IMR-90 (cell line): ENCODE results near the gene LRRTM4. TPM values are rescaled to one million over a fixed set of nuclear protein-coding genes. Genes with fewer than 3 reads are reported as not detected.

ENCODE experiments used
- ATAC-seq: fragments of 200-7000 bp; cut with Tn5 transposase; 2 replicates; pipeline ENCODE4 v1.9.1; 2020; ENCODE audit warnings: low read depth, mild to moderate bottlenecking, moderate library complexity
- BruUV-seq: library from RNA; stranded (reverse); fragments of 400-500 nt; replicated peaks from 2 replicates; lab custom pipeline; 2021; lab: Mats Ljungman, UMichigan
- CTCF ChIA-PET: fragments of 300-600 bp; formaldehyde crosslinking; extraction: SDS; loops from one replicate; lab custom pipeline; 2021; ENCODE audit warnings: antibody characterized with exemption; lab: Yijun Ruan, JAX
- POLR2A ChIA-PET: fragments of 300-600 bp; sonication (Branson Sonifier 250); formaldehyde crosslinking; loops from one replicate; lab custom pipeline; 2022; ENCODE audit warnings: antibody characterized with exemption; ENCODE audit not compliant: unreplicated experiment; lab: Charles Lee
- DNase-seq: peaks from one replicate; pipeline ENCODE4 v3.0.0; 2013
- H2AFZ ChIP-seq: replicated peaks from 2 replicates; pipeline ENCODE3; 2013; ENCODE audit warnings: low read length, mild to moderate bottlenecking; ENCODE audit not compliant: poor library complexity
- H2AK5ac ChIP-seq: 2 replicates; pipeline ENCODE4 v1.6.1; 2013; ENCODE audit warnings: low read depth, low read length, inconsistent platforms
- H2AK9ac ChIP-seq: replicated peaks from 2 replicates; pipeline ENCODE3; 2013; ENCODE audit warnings: mild to moderate bottlenecking, low read depth, low read length, moderate library complexity; ENCODE audit not compliant: poor library complexity
- H2BK120ac ChIP-seq: 2 replicates; pipeline ENCODE4 v1.6.1; 2013; ENCODE audit warnings: low read depth, low read length, inconsistent platforms
- H2BK15ac ChIP-seq: 3 replicates; pipeline ENCODE4 v1.6.1; 2013; ENCODE audit warnings: low read depth, low read length, inconsistent platforms
- H2BK20ac ChIP-seq: 2 replicates; pipeline ENCODE4 v1.6.1; 2013; ENCODE audit warnings: low read depth, mild to moderate bottlenecking, inconsistent platforms, low read length, moderate library complexity
- H2BK5ac ChIP-seq: 2 replicates; pipeline ENCODE4 v1.6.1; 2013; ENCODE audit warnings: mild to moderate bottlenecking, low read depth, low read length, inconsistent platforms; ENCODE audit not compliant: poor library complexity, severe bottlenecking
- H3K14ac ChIP-seq: replicated peaks from 2 replicates; pipeline ENCODE4 v1.6.1; 2013; ENCODE audit warnings: low read depth, low read length, inconsistent platforms
- H3K18ac ChIP-seq: 2 replicates; pipeline ENCODE4 v1.6.1; 2013; ENCODE audit warnings: low read depth, low read length, control low read depth
- H3K23ac ChIP-seq: 2 replicates; pipeline ENCODE4 v1.6.1; 2013; ENCODE audit warnings: low read depth, low read length, inconsistent platforms
- H3K27ac ChIP-seq: 2 replicates; pipeline ENCODE4 v1.5.1; 2013; ENCODE audit warnings: mild to moderate bottlenecking, control low read depth, low read length; ENCODE audit not compliant: insufficient read depth
- H3K27me3 ChIP-seq: 2 replicates; pipeline ENCODE4 v1.6.1; 2013; ENCODE audit warnings: low read length; ENCODE audit not compliant: control insufficient read depth, insufficient read depth
- H3K36me3 ChIP-seq: 2 replicates; pipeline ENCODE4 v1.6.1; 2013; ENCODE audit warnings: low read length, mixed read lengths; ENCODE audit not compliant: control insufficient read depth, insufficient read depth
- H3K4ac ChIP-seq: 2 replicates; pipeline ENCODE4 v1.6.1; 2013; ENCODE audit warnings: low read depth, low read length, inconsistent platforms
- H3K4me1 ChIP-seq: 2 replicates; pipeline ENCODE4 v1.6.1; 2013; ENCODE audit warnings: low read length, mixed read lengths; ENCODE audit not compliant: control insufficient read depth, insufficient read depth
- H3K4me2 ChIP-seq: 2 replicates; pipeline ENCODE4 v1.6.1; 2013; ENCODE audit warnings: low read depth, mild to moderate bottlenecking, control low read depth, low read length, moderate library complexity
- H3K4me3 ChIP-seq: 2 replicates; pipeline ENCODE4 v1.5.1; 2013; ENCODE audit warnings: low read depth, mild to moderate bottlenecking, control low read depth, low read length, moderate library complexity; ENCODE audit not compliant: insufficient read depth
- H3K56ac ChIP-seq: 2 replicates; pipeline ENCODE4 v1.6.1; 2013; ENCODE audit warnings: low read length, inconsistent platforms; ENCODE audit not compliant: insufficient read depth; ENCODE audit errors: extremely low read depth
- H3K79me1 ChIP-seq, 2 experiments: 2 replicates each; pipeline ENCODE4 v1.6.1; 2013; ENCODE audit warnings: low read length in 2 of 2, inconsistent platforms in 1 of 2, low read depth in 1 of 2
- H3K9ac ChIP-seq: 2 replicates; pipeline ENCODE4 v1.6.1; 2013; ENCODE audit warnings: low read depth, low read length, control low read depth
- H3K9me1 ChIP-seq: 2 replicates; pipeline ENCODE4 v1.6.1; 2013; ENCODE audit warnings: low read length, inconsistent platforms; ENCODE audit not compliant: insufficient read depth
- H3K9me3 ChIP-seq: 2 replicates; pipeline ENCODE4 v1.6.1; 2013; ENCODE audit warnings: low read length; ENCODE audit not compliant: control insufficient read depth, insufficient read depth
- H4K20me1 ChIP-seq: 2 replicates; pipeline ENCODE4 v1.6.1; 2013; ENCODE audit warnings: low read length, inconsistent platforms; ENCODE audit not compliant: insufficient read depth
- H4K5ac ChIP-seq: 2 replicates; pipeline ENCODE4 v1.6.1; 2013; ENCODE audit warnings: mild to moderate bottlenecking, low read depth, low read length, control low read depth
- H4K8ac ChIP-seq, 2 experiments: 2 replicates each; pipeline ENCODE4 v1.6.1; 2013; ENCODE audit warnings: low read depth in 2 of 2, low read length in 2 of 2, control low read depth in 1 of 2, inconsistent platforms in 1 of 2
- H4K91ac ChIP-seq: 2 replicates; pipeline ENCODE4 v1.6.1; 2013; ENCODE audit warnings: low read depth, low read length, inconsistent platforms; ENCODE audit not compliant: insufficient read depth
- CEBPB ChIP-seq: IDR thresholded peaks from 2 replicates; pipeline ENCODE4 v1.6.1; 2012; ENCODE audit warnings: low read depth, low read length, improper control_type of control experiment
- NFE2L2 ChIP-seq: fragments of 150-350 bp; IDR thresholded peaks from 2 replicates; pipeline ENCODE4 v1.6.1; 2016; ENCODE audit warnings: low read depth, mild to moderate bottlenecking, low read length
- WGBS, 2 experiments: methylation state at CpG; one replicate each; pipeline versions ENCODE4 v1.1.5 to v1.1.7; 2013; ENCODE audit warnings: missing lambda C conversion rate in 2 of 2; ENCODE audit not compliant: insufficient read length in 1 of 2; ENCODE audit errors: extremely low coverage in 2 of 2; 5-methylcytosine and 5-hydroxymethylcytosine counted together
- dilution Hi-C: fragments of 300-500 bp; cut with HindIII; formaldehyde crosslinking; loops from one replicate; pipeline ENCODE4 v1.14.3; 2018; ENCODE audit warnings: low sequenced_read_pairs; ENCODE audit not compliant: unreplicated experiment
- in situ Hi-C: fragments of 300-500 bp; cut with MboI; formaldehyde crosslinking; loops from 3 replicates; pipeline ENCODE4 v1.14.3; 2019; ENCODE audit warnings: low sequenced_read_pairs, inconsistent platforms, mixed read lengths
- intact Hi-C: fragments of 100-400 bp; cut with micrococcal nuclease; formaldehyde crosslinking; loops from 2 replicates; pipeline ENCODE4 v1.10.0; 2022
- polyA plus RNA-seq, 3 experiments: library from polyadenylated mRNA; depleted of rRNA; stranded (reverse); fragments of >200 nt; gene quantifications; 2 replicates each; pipeline ENCODE4 v1.2.3, GENCODE V29; 2012; ENCODE audit warnings: low replicate concordance in 1 of 3
- total RNA-seq: library from RNA; depleted of rRNA; stranded (reverse); fragments of >200 nt; gene quantifications from 2 replicates; pipeline ENCODE4 v1.2.3, GENCODE V29; 2012

LRRTM4 gene
- total and polyA plus RNA-seq, 2 of the 4 experiments (the other 2 are of a cell fraction), result not detected

GRCh38 chr2:76895469-76895868, 626.7 kb downstream of the LRRTM4 start:
- H2AK9ac ChIP-seq, result no peak overlapping the region
- H3K79me1 ChIP-seq, result no peaks in the 10 kb centered on the region
- H3K27ac ChIP-seq, result no peak overlapping the region
- ChIA-PET POLR2A (no interaction called here), CTCF (no interaction called here)
- no peak overlapping the region for H3K23ac ChIP-seq
- 20% methylated on average over 1 of the region's 6 CpGs; no CpG with 5 or more reads in 1 of the 2 experiments for WGBS, 2 experiments
- H3K27me3 ChIP-seq, result no peaks in the 10 kb centered on the region
- TF ChIP-seq NFE2L2, result no peak
- TF ChIP-seq CEBPB, result peak; percentile 91
- H3K9me1 ChIP-seq, result no peaks in the 10 kb centered on the region
- H3K56ac ChIP-seq, result no peak overlapping the region
- dilution Hi-C loops (no loop called here), in situ Hi-C loops (no loop called here), intact Hi-C loops (no loop called here)
- H4K91ac ChIP-seq, result no peak overlapping the region
- ATAC-seq (no peak), DNase-seq (peak; percentile 1)
- no peaks in the 10 kb centered on the region for H3K9me3 ChIP-seq
- no peak overlapping the region for H2BK15ac ChIP-seq
- H3K4me1 ChIP-seq, result no peaks in the 10 kb centered on the region
- H4K8ac ChIP-seq, result no peak overlapping the region
- no peak overlapping the region for H3K18ac ChIP-seq
- H2BK20ac ChIP-seq, result no peak overlapping the region
- H3K9ac ChIP-seq, result no peak overlapping the region
- no peaks in the 10 kb centered on the region for H3K36me3 ChIP-seq
- no peak overlapping the region for H3K14ac ChIP-seq
- H2AFZ ChIP-seq, result no peak overlapping the region
- no TSS peak for BruUV-seq
- H3K4me3 ChIP-seq, result no peak overlapping the region
- no peak overlapping the region for H2AK5ac ChIP-seq
- no peak overlapping the region for H4K5ac ChIP-seq
- H2BK5ac ChIP-seq, result no peak overlapping the region
- H4K20me1 ChIP-seq, result no peaks in the 10 kb centered on the region
- H2BK120ac ChIP-seq, result no peak overlapping the region
- H3K4me2 ChIP-seq, result no peak overlapping the region
- no peak overlapping the region for H3K4ac ChIP-seq
